HepG2 (cell line): ENCODE results near the gene HCFC1R1.

Source experiments
- BRD4 ChIP-seq: sonication (generic); formaldehyde crosslinking; IDR thresholded peaks from 2 replicates; pipeline ENCODE4 v1.4.0; 2020; ENCODE audit warnings: missing genetic modification reagents
- CHCHD3 ChIP-seq: sonication (generic); formaldehyde crosslinking; IDR thresholded peaks from 2 replicates; pipeline ENCODE4 v1.8.0; 2022; ENCODE audit warnings: mild to moderate bottlenecking, missing genetic modification reagents, moderate library complexity
- EZH2 ChIP-seq: conservative IDR thresholded peaks from 2 replicates; pipeline ENCODE4 v1.6.1; 2012; ENCODE audit warnings: mild to moderate bottlenecking, low read depth, low read length, moderate library complexity
- JUN ChIP-seq: sonication (generic); formaldehyde crosslinking; IDR thresholded peaks from 2 replicates; pipeline ENCODE4 v1.4.0; 2020; ENCODE audit warnings: mild to moderate bottlenecking, missing genetic modification reagents
- MIXL1 ChIP-seq: IDR thresholded peaks from 2 replicates; pipeline ENCODE4 v1.6.1; 2016
- RAD21 ChIP-seq: fragments of 450-650 bp; formaldehyde crosslinking; IDR thresholded peaks from 2 replicates; pipeline ENCODE4 v1.5.0; 2020; ENCODE audit warnings: mild to moderate bottlenecking
- SRF ChIP-seq: IDR thresholded peaks from 2 replicates; pipeline ENCODE4 v1.6.1; 2011; ENCODE audit warnings: mild to moderate bottlenecking, low read depth, low read length, moderate library complexity
- TRIM24 ChIP-seq: sonication (generic); formaldehyde crosslinking; IDR thresholded peaks from 2 replicates; pipeline ENCODE4 v1.8.0; 2022; ENCODE audit warnings: mild to moderate bottlenecking, missing genetic modification reagents
- ZFYVE20 ChIP-seq: sonication (generic); formaldehyde crosslinking; IDR thresholded peaks from 2 replicates; pipeline ENCODE4 v1.8.0; 2023; ENCODE audit warnings: low read depth, mild to moderate bottlenecking, moderate library complexity, missing genetic modification reagents, borderline replicate concordance
- TF ChIP-seq, protein P1 (sequence below): IDR thresholded peaks from 2 replicates; pipeline ENCODE4 v1.6.1; 2018; ENCODE audit warnings: missing genetic modification reagents

GRCh38 chr16:3050487-3050886 is 26.7 kb upstream of the HCFC1R1 start:
- TF ChIP-seq, protein P1, sequence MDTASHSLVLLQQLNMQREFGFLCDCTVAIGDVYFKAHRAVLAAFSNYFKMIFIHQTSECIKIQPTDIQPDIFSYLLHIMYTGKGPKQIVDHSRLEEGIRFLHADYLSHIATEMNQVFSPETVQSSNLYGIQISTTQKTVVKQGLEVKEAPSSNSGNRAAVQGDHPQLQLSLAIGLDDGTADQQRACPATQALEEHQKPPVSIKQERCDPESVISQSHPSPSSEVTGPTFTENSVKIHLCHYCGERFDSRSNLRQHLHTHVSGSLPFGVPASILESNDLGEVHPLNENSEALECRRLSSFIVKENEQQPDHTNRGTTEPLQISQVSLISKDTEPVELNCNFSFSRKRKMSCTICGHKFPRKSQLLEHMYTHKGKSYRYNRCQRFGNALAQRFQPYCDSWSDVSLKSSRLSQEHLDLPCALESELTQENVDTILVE (CRISPR knock-in tag) = no peak
- TF ChIP-seq RAD21 (CRISPR knock-in tag) (no peak), JUN (CRISPR knock-in tag) (no peak), TRIM24 (CRISPR knock-in tag) (no peak), ZFYVE20 (CRISPR knock-in tag) (no peak), CHCHD3 (CRISPR knock-in tag) (no peak), SRF (no peak), BRD4 (CRISPR knock-in tag) (no peak), MIXL1 (no peak), EZH2 (no peak)
